Activated CD4-positive, CD25-positive, alpha-beta regulatory T cell (primary cell): ENCODE data around the gene TMEM168.
"Not testable (repeated sequence)": the region's sequence is repeated elsewhere in the genome, so short reads cannot be mapped to it uniquely, and the experiment has no call there.

ENCODE experiments used
- DNase-seq, 4 experiments: peaks; one replicate each; lab custom pipeline; 2025; lab: John Stamatoyannopoulos, UW

TMEM168 gene

DNA sequence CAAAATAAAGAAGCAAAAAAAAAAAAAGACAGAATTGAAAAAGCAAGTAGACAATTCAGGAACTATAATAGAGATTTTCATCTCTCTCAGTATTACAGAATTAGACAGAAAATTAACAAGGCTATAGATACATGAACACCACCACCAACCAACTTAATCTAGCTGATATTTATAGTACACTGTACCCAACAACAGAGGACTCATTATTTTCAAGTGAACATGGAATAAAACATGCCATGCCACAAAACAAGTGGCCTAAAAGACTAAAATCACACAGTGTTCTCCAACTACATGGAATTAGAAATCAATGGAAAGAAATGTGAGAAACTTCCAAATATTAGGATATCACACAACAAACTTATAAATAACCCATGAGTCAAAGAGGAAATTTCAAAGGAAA lies 9.1 kb downstream of the TMEM168 start:
- DNase-seq, result no peak

DNA sequence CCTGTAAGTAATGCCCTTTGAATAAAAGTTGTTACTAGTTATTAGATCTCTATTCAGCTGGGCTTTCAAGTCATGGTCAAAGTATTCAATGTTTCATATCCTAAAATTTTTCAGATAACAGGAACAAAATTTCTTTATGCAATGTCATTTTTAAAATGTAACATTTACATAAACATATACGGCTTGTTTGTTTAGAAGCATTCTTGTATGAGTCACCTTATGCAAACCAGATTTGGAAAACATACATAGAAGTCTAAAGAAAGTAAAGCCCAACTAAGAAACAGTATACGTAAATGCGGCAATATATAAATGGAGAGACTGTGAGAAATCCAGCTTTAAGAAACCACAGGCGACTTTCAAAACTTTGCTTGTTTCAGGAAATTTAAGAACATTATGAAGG lies 10.5 kb downstream of the TMEM168 start:
- no peak for DNase-seq

- DNase-seq, result no peak
These were observed 12.8 kb downstream of the TMEM168 start for GRCh38 chr7:112777406-112777805.

GRCh38 chr7:112771166-112771565 lies 19.0 kb downstream of the TMEM168 start:
- DNase-seq, result no peak

GRCh38 chr7:112770051-112770450 lies 20.1 kb downstream of the TMEM168 start:
- DNase-seq, result no peak

DNA sequence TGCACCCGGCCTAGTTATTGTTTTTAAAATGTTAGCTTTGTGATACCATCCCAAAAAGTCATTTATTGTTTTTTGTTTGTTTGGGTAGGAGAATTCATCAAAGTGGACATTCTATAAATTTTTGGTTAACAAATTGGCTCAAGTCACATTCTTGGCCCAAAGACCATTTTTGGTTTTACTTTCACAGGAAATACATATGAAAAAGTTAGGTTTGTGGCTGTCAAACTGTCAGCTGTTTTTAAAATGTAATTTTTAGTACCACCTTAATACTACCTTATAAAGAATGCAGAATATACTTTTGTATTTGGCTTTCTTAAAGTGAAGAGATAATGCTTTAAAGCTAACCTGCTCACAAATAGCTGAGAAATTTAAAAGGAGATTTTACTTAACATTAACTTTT lies 25.1 kb downstream of the TMEM168 start:
- no peak for DNase-seq

DNA sequence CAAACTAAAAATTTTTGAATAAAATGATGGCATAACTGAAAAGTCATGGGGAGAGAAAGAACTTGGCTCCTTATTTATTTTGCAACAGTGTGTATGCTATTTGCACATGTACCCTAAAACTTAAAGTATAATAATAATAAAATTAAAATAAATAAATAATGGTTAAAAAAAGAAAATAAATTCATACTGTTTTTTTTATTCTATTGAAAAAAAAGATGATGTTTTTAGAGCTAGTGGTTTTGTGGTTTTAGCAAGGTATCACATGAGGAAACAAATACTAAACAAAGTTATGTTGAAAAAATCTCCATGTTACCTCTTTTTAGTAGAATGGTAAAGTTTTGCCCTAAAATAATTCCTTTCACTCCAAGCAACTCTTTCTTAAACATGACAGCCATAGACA lies 26.2 kb downstream of the TMEM168 start:
- no peak for DNase-seq

GRCh38 chr7:112763298-112763697 lies 26.9 kb downstream of the TMEM168 start:
- DNase-seq, result no peak

- no peak for DNase-seq
These were observed 30.3 kb downstream of the TMEM168 start for GRCh38 chr7:112759905-112760304.

DNA sequence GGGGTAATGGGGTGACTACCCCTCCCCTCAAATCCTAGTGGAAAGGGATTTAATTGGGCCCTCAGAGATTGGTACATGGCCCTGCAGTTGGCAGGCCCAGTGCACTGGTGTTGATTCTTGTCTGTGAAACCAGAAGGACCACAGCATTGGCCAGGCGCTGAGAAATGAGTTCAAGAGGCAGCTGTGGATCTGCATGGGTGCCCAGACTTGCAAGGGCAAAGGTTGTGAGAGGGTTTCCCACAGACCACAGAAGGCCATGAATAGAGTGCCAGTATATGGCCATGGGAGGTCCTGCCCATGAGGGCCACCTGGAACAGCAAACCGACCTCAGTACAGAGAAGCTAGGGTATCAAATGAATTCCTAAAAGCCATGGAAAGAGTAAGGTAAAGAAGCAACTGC lies 32.9 kb downstream of the TMEM168 start:
- DNase-seq, result no peak

- no peak for DNase-seq
These were observed 36.9 kb downstream of the TMEM168 start for GRCh38 chr7:112753298-112753697.

GRCh38 chr7:112752576-112752975 lies 37.6 kb downstream of the TMEM168 start:
- no peak for DNase-seq

- no peak for DNase-seq
These were observed 40.4 kb downstream of the TMEM168 start for GRCh38 chr7:112749775-112750174.

DNA sequence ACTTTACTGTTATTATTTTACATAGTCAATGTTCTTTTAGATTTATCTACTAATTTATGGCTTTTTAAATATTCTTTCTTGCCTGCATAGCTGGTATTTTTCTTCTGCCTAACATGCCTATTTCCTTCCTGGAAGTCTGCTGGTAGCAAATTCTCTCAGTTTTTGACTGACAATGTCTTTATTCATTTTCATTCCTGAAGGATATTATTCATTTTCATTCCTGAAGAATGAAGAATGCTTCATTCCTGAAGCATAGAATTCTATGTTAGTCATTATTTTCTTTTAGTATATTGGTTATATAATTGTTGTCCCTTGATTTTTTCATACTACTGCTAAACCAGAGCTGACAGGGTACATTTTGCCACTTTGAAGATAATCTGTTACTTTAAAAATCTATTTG lies 41.8 kb downstream of the TMEM168 start:
- DNase-seq, result no peak

GRCh38 chr7:112745635-112746034 lies 44.6 kb downstream of the TMEM168 start:
- DNase-seq, result no peak

- DNase-seq, result no peak
These were observed 45.4 kb downstream of the TMEM168 start for GRCh38 chr7:112744818-112745217.

GRCh38 chr7:112743811-112744210 lies 46.4 kb downstream of the TMEM168 start:
- DNase-seq, result no peak

- no peak for DNase-seq
These were observed 49.5 kb downstream of the TMEM168 start for GRCh38 chr7:112740667-112741066.

GRCh38 chr7:112739436-112740180 lies 50.6 kb downstream of the TMEM168 start:
- DNase-seq, result no peak

DNA sequence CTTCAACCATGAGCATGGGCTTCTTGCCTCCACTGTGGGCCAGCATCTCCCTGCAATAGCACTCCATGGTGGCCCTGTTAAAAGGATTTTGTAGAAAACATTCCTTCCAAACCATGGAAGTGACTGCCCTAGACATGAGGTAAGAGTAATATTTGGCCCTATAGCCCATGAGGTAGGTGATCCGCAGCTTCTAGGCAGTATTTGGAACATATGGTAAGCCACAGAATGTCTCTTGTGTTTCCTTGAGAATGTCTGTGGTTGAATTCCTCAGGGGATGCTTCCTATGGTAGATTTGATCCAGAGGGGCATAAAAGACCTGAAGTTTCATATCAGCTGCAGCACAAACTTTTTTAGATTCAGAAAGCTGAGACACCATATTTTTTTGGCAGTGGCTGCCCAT lies 54.9 kb downstream of the TMEM168 start:
- no peak for DNase-seq

DNA sequence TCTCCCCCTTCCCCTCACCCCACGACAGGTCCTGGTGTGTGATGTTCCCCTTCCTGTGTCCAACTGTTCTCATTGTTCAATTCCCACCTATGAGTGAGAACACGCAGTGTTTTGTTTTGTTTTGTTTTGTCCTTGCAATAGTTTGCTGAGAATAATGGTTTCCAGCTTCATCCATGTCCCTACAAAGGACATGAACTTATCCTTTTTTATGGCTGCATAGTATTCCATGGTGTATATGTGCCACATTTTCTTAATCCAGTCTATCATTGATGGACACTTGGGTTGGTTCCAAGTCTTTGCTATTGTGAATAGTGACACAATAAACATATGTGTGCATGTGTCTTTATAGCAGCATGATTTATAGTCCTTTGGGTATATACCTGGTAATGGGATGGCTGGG lies 58.9 kb downstream of the TMEM168 start:
- not testable (repeated sequence) for DNase-seq

DNA sequence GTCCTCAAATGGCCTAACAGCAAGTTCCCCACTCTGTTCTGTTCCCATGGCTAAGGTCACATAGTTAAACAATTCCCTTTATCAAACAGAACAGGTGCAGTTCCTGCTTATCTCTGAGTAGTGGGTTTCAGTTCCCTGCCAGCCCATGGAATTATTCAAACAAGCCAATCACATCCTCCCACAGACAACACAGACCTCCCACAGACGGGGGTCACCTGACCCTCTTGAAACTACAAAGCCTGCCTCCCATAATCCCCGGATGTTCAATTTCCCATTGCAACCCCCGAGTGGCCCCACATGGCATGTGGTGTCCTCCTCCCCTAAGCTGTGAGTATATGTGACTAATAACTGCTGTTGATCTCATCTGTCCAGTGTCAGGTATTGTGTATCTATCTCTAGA lies 64.1 kb downstream of the TMEM168 start:
- DNase-seq, result no peak

- DNase-seq, result no peak
These were observed 66.8 kb downstream of the TMEM168 start for GRCh38 chr7:112723416-112723815.

DNA sequence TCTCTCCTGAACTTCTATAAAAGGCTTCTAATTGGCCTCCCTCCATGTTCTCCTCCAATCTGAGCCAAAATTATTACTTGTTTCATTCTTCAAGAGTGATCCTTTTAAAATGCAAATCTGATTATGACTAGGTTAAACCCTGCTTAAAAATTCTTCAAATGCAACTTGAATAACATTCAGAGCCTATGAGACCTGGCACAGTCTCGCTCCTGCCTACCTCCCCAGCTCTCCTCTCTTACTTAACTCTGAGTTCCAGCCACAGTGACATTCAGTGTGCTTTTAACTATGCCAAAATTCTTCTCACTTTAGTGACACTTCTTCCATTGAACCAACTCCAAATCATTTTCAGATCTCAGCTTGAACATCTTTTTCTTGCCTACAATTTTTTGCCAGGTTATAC lies 68.8 kb downstream of the TMEM168 start:
- DNase-seq, result no peak
